Kasumi-1 (cell line): ENCODE measurements around the gene PNPT1.
"Not testable (repeated sequence)": the region's sequence is repeated elsewhere in the genome, so short reads cannot be mapped to it uniquely, and the experiment has no call there.

Experiments used
- DNase-seq, 2 experiments: peaks; one replicate each; lab custom pipeline; 2025; lab: John Stamatoyannopoulos, UW

PNPT1 gene

DNA sequence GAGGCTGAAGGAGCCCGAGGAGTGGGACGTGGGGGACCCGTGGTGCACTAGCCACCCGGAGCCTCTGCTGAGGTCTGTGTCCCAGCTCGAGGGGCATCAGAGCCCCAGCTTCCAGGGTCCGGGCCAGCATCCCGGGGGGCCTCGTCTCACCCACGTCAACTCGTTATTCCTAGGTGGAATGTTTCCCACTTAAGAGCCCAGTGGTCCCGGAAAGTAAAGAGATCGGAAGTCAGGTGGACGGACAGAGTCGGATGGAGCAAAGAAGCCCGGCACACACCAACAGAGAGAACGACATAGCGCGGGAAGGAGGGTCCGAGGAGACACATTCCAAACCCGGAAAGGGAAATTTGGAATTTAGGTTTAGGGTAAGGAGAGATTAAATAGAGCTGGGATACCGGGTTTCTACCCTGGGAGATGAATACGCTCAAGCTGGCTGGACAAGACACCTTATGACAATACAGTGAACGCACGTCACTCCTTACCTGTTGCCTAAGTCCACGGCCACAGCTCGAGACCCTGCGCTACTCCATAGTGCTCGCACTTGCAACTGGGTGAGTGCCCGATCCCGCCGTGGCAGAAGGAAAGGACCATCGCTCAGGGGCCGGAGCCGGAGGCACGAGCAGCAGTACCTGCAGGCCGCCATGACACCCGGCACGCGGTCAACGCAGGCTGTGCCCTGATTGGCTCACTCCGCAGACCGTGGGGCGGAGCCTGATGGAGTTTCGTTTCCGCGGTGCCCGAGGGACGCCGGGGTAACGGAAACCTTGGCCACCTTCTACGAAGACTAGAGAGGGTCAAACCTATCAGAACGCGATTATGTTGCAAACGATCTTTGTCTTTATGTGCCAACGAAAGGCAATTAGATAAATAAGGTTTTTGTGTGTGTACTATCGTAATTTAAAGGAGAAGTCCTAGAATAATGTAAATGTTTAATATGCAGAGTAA is at the start of gene PNPT1:
PNPT1 (minus strand) TSS at position 664 of the 945 bp plus-strand sequence; CDS start at position 643, 21 bp downstream.
- peak; percentile 95 to 96 for DNase-seq

DNA sequence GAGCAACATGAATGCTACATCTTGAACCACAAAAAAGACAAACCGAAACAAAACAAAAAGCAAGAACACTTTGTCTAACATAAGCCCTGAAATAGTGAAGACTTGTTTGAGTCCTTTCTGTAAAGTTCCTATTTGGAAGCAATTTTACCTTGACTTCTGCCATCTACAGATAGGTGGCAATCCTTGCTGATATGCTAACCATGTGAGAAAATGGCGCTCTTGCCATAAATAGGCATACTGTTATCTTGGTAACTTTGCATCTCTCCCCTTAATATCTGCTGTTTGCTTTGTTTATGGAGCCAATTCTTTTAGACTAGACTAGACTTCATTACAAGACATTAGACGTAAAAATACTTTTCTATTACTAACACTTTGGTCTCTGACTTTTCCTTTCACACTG is 49.4 kb upstream of the PNPT1 start:
- DNase-seq, result no peak

DNA sequence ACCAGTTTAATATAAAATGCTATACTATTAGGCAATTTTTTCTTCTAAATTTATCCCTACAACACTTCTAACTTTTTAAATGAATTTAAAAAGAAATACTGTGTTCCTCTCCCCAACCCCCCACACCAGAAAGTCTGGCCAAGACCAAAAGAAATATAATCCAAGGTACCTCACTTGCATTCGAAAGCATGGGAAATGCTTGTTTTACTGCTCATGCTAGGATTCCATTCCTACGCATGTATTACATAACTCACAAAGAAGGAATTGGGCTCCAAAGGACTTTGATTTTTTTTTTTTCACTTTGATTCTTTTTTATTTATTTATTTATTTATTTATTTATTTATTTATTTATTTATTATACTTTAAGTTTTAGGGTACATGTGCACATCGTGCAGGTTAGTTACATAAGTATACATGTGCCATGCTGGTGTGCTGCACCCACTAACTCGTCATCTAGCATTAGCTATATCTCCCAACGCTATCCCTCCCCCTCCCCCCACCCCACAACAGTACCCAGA is 42.4 kb upstream of the PNPT1 start:
- not testable (repeated sequence) for DNase-seq

GRCh38 chr2:55734726-55735125 is 41.1 kb upstream of the PNPT1 start:
- no peak for DNase-seq

GRCh38 chr2:55733335-55733734 is 39.7 kb upstream of the PNPT1 start:
- DNase-seq, result no peak

- DNase-seq, result no peak
Observed at GRCh38 chr2:55732854-55733253, 39.2 kb upstream of the PNPT1 start.

GRCh38 chr2:55729136-55729685 is 35.6 kb upstream of the PNPT1 start:
- DNase-seq, result no peak

- no peak for DNase-seq
Observed at GRCh38 chr2:55721596-55722215, 28.1 kb upstream of the PNPT1 start.

DNA sequence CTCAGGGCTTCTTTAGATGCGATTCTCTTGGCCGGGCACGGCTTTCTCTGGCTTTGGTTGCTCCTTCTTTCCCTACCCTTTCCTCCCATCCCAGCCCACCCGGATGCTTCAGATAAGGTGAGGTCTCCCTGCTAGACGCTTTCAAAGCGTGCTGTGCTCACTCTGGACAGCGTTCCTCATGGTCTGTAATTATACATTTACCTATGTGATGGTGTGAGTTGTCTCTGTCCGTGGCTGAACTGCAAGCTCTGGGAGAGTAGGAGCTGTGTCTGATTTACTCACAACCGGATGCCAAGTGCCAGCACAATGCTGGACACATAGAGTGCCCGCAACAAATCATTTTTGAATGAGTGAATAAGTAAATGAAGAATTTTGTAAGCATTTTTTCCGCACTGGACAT is 26.8 kb upstream of the PNPT1 start:
- no peak for DNase-seq

GRCh38 chr2:55719852-55720251 is 26.2 kb upstream of the PNPT1 start:
- no peak for DNase-seq

DNA sequence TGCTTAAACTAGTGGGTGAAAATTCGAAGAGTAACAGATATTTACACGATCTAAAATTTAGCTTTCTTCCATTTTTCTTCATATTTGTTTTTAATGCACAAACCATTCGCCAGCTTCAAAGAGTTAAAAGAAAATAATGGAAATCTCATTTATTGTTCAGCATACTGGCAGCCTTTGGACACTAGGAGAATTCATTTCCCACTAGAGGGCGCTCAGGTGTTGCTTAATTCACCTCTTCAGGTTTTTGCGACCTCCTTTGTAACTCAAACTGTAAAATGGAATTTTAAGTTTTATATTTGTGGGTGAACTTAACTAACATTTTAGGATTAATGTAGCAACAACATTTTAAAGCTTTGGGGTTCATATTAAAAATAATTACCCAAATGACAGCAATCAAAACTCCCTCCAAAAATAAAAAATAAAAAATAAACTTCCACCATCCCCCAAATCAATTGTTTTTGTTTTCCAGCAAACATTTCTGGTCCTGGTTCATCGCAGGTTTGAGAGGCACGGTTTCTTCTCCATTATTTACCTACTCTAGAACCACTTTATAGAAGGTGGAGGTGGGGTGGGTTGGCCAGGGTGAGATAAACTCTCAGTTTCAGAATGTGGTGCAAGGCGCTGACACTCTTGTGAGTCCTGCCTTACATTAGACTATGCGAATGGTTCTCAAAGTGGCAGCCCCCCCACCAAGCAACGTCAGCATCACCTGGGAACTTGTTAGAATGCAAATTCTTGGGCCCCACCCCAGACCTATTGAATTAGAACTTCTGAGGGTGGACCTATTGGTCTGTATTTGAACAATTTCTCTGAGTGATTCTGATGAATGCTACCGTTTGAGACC is 24.7 kb upstream of the PNPT1 start:
- peak; percentile 68 to 78 for DNase-seq

GRCh38 chr2:55715626-55716025 is 22.0 kb upstream of the PNPT1 start:
- no peak for DNase-seq

DNA sequence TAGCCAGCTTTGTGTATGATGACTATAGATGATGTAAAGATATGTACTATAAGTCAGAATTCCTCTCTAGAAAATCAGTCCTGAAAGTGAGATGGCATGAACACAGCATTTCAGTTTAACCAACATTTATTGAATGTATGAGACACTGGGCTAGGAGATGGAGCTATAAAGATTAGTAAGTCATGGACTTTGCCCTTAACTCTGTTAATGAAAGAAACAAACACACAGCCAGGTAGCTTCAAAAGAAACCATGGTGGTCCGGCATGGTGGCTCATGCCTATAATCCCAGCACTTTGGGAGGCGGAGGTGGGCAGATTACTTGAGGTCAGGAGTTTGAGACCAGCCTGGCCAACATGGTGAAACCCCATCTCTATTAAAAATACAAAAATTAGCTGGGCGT is 21.5 kb upstream of the PNPT1 start:
- not testable (repeated sequence) for DNase-seq

- DNase-seq, result no peak
Observed at GRCh38 chr2:55712477-55713060, 18.9 kb upstream of the PNPT1 start.

DNA sequence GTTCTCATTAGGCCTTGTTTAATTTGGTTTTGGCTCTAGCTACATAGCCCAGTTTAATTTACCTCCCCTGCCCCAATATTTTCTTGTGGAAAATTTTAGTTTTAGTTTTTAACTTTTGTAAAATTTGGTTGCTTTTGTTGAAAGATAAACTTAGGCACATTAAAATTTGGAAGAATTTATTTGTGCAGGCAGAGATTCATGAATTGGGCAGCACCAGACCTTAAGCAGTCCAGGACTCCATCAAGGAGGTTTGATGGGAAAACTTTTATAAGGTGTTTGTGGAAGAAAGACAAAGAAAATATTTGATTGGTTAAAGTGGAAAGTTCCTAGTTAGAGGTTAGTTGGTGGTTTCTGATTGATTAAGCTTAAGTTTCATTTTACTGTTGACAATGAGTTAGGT is 16.4 kb upstream of the PNPT1 start:
- no peak for DNase-seq

GRCh38 chr2:55707751-55708150 is 14.1 kb upstream of the PNPT1 start:
- DNase-seq, result no peak

DNA sequence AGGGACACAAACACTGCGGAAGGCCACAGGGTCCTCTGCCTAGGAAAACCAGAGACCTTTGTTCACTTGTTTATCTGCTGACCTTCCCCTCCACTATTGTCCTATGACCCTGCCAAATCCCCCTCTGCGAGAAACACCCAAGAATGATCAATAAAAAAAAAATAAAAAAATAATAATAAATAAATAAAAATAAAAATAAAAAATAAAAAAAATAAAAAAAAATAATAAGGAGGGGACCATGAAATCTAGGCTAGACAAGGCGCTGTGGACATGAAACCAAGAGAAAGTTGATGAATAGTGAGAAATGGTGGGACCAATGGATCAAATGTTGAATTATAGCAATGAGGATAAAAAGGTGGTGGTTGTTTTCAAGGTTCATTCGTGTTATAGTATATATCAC is 12.6 kb upstream of the PNPT1 start:
- not testable (repeated sequence) for DNase-seq

- no peak for DNase-seq
Observed at GRCh38 chr2:55705027-55705653, 11.5 kb upstream of the PNPT1 start.

DNA sequence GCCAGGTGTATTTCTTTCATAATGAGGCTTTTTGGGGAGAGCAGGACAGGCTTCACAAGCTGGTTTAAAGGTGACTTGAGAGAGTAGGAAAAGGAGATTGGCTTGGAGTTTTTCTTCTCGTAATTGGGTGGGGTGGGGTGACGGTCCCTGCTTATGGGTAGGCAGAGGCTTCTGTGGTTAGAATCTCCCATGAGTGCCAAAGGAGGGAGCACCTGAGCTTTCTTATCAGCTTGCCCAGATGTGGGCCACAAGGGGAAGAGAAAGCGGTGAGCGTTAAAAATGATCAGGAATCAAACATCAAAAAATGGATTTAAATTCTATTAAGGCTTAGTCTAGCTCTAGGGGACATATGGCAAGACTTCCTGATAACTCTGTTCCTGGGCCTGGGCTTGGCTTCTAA is 9.7 kb upstream of the PNPT1 start:
- no peak for DNase-seq

- DNase-seq, result not testable (repeated sequence)
Observed at GRCh38 chr2:55692740-55693139, 904 bp downstream of the PNPT1 start.

- DNase-seq, result no peak
Observed at GRCh38 chr2:55672630-55673029, 21.0 kb downstream of the PNPT1 start.
